ENCODE measurements around the gene ZSCAN5A.
"Not testable (repeated sequence)": the region's sequence is repeated elsewhere in the genome, so short reads cannot be mapped to it uniquely, and the experiment has no call there.

The ZSCAN5A gene

DNA sequence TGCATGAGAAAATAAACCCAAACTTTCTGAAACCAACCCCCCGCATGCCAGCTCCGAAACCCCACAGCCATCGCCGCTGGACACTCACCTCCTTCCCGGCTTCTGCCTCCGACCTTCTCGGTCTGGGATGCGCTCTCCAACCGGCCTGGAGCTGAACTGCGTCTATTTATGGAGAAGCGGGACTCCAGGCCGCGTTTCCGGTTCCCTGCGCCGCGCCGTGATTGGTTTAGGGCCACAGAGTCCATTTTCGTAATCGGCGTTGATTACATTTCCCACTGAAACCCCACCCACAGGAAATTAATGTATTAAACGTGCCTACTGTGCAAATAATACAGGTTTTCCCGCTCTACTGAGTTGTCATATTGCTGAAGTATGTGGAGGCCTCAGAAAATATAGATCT lies 117.0 kb downstream of the ZSCAN5A start, which contains the start of gene ZSCAN5B:
Gene ZSCAN5B, minus strand, starts transcription at position 138 of the 400 bp plus-strand sequence. CDS start 4,731 bp downstream, outside the sequence.
- not testable (repeated sequence) for DNase-seq

DNA sequence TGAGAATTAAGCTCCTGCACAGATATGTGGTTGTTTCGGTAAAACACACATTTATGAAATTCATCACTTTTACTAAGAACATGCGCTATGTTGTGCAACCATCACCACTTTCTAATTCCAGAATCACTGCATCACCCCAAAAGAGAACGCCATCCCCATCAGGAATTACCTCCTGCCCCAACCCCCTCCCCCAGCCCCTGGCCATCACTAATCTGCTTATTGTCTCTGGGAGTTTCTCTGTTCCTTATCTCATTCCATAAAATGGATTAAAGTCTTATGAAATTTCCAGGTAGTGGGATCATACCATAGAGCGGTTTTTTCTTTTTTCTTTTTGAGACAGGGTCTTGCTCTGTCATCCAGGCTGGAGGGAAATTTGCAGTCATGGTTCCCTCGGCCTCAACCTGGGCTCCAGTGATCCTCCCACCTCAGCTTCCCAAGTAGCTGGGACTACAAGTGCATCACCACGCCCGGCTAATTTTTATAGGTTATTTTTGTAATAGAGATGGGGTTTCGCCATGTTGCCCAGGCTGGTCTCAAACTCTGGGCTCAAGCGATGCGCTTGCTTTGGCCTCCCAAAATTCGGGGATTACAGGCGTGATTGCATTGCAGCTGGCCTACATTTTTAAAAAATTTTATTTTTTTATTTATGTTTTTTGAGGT lies 120.5 kb downstream of the ZSCAN5A start:
- DNase-seq, result no peak

- no peak for DNase-seq
These were observed 122.9 kb downstream of the ZSCAN5A start for GRCh38 chr19:56191711-56192110.

- DNase-seq, result no peak
These were observed 123.5 kb downstream of the ZSCAN5A start for GRCh38 chr19:56191115-56191514.

DNA sequence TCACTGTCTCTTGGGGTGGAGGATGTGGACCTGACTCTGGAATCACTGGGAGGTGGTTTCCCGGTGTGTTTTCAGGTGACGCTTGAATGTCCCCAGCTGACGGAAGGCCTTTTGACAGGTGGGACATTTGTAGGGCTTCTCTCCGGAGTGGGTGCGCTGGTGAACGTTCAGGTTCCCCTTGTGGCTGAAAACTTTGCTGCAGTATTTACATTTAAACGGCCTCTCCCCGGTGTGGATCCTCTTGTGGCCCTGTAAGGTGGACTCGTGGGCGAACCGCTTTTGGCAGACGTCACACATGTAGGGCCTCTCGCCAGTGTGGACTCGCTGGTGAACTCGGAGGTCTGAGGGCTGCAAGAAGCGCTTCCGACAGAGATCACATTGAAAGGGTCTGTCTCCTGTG lies 124.9 kb downstream of the ZSCAN5A start:
- no peak for DNase-seq

DNA sequence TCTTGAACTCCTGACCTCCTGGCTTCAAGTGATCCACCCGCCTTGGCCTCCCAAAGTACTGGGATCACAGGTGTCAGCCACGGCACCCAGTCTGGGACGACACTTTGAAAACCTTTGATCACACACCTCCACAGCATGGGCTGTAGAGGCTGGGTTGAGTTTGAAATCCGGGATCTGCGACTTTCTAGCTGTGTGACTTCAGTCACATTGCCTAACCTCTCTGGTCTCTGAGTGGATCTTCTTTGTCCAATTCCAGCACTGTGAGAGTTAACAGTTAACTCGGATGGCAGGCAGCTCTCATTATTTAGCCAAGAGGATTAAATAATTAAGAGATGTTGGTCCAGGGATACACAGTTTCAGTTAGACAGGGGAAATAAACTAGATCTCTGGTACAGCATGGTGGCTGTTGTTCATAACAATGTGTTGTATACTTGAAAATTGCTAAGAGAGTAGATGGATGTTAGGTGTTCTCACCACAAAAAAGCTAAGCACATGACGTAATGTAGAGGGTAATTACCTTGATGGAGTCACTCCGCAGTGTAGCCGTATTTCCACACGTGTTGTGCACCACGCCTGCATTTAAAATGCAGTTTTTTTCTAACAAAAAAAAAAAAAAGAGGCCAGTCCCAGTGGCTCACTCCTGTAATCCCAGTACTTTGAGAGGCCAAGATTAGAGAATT lies 136.9 kb downstream of the ZSCAN5A start:
- no peak for DNase-seq

- no peak for DNase-seq
These were observed 137.8 kb downstream of the ZSCAN5A start for GRCh38 chr19:56176881-56177280.

DNA sequence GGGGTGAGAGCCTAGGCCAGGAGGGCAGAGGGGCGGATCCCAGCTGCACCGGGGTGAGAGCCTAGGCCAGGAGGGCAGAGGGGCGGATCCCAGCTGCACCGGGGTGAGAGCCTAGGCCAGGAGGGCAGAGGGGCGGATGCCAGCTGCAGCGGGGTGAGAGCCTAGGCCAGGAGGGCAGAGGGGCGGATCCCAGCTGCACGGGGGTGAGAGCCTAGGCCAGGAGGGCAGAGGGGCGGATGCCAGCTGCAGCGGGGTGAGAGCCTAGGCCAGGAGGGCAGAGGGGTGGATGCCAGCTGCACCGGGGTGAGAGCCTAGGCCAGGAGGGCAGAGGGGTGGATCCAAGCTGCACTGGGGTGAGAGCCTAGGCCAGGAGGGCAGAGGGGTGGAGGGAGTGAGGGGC lies 138.3 kb downstream of the ZSCAN5A start:
- DNase-seq, result not testable (repeated sequence)

DNA sequence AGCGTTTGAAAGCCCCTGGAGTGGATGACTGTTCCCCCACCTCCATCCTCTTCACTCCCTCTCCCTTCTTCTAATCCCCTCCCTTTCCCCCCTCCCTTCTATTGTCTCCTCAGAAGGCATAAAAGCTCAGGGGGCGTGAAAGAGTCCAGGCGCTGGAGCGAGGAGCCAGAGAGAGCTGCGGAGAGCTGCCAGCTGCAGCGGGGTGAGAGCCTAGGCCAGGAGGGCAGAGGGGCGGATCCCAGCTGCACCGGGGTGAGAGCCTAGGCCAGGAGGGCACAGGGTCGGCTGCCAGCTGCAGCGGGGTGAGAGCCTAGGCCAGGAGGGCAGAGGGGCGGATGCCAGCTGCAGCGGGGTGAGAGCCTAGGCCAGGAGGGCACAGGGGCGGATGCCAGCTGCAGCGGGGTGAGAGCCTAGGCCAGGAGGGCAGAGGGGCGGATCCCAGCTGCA lies 138.8 kb downstream of the ZSCAN5A start, which contains the start of gene GALP:
Gene GALP, plus strand, starts transcription at position 148 of the 447 bp plus-strand sequence. CDS start 1,101 bp downstream, outside the sequence.
- DNase-seq, result not testable (repeated sequence)

- no peak for DNase-seq
These were observed 140.1 kb downstream of the ZSCAN5A start for GRCh38 chr19:56174550-56174949.

- DNase-seq, result no peak
These were observed 140.6 kb downstream of the ZSCAN5A start for GRCh38 chr19:56174086-56174485.
